ENCODE measurements around the gene PNMA6E. TPM values are rescaled to one million over a fixed set of nuclear protein-coding genes. Genes with fewer than 3 reads are reported as not detected.

The PNMA6E gene
- total and polyA plus RNA-seq, 2 of the 13 experiments (the other 11 are each of a cell fraction or from before 2014, with no cell fraction given), result not detected

- no peak for TF ChIP-seq ARID4A (CRISPR knock-in tag; IDR thresholded peaks at IDR 0.05; ENCODE audit: borderline replicate concordance)
- TF ChIP-seq MLXIP (CRISPR knock-in tag; IDR thresholded peaks at IDR 0.05; ENCODE audit: borderline replicate concordance), result no peak
- TF ChIP-seq RFX3 (CRISPR knock-in tag; IDR thresholded peaks at IDR 0.05), result no peak
- TF ChIP-seq ATF3 (CRISPR knock-in tag; IDR thresholded peaks at IDR 0.05), result no peak
These were observed 39.5 kb upstream of the PNMA6E start (continued) for GRCh38 chrX:153440556-153441135.

DNA sequence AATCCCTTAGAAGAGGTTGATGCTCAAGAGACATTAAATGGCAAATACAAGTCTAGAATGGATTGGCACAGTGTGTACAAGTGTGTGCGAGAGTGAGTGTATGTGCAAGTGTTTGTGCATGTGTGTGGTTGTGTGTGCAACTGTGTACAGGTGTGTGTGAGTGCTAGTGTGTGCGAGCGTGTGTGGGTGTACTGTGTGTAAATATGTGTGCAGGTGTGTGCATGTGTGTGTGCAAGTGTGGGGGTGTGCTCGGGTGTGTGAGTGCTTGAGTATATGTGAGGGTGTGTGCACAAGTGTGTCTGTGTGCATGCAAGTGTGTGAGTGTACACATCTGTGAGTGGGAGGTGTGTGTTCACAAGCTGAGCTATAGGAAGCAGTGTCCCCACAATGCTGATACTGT lies 38.8 kb upstream of the PNMA6E start:
- Histone ChIP-seq H3K36me3 (replicated peaks in 1 of 2; ENCODE audit: control insufficient read depth in 1 of 2, insufficient read depth in 2 of 2, low read length in 2 of 2) (no peaks in the 10 kb centered on the region), H3K27me3 (ENCODE audit: control insufficient read depth in 1 of 2, insufficient read depth in 2 of 2, low read length in 2 of 2) (no peaks in the 10 kb centered on the region; a peak in 1 of 5 replicates), H3K4me1 (ENCODE audit: insufficient read depth, low read length) (no peaks in the 10 kb centered on the region), H3K4me2 (ENCODE audit: low read depth, low read length) (no peak overlapping the region), H2AFZ (ENCODE audit: low read length) (no peak overlapping the region), H3K79me2 (ENCODE audit: insufficient read depth, low read length) (no peaks in the 10 kb centered on the region), H4K20me1 (ENCODE audit: insufficient read depth, low read length) (no peaks in the 10 kb centered on the region), H3K9ac (ENCODE audit: insufficient read depth, low read depth, low read length) (no peak overlapping the region), H3K27ac (ENCODE audit: extremely low read length, insufficient read depth, low read length) (no peak overlapping the region), H3K4me3 (replicated peaks in 1 of 3; ENCODE audit: insufficient read depth in 1 of 3, low read depth in 2 of 3, low read length in 3 of 3) (no peak overlapping the region), H3K9me3 (ENCODE audit: low read length) (no peaks in the 10 kb centered on the region)
- ATAC-seq, result no peak
- in situ Hi-C loops (cut with HindIII; ENCODE audit: extremely low pct_ligation_motif_present, low pct_unique_long_range_greater_than_20kb) (no loop called here), intact Hi-C loops (cut with micrococcal nuclease; ENCODE audit: unreplicated experiment) (no loop called here)
- no peak for TF ChIP-seq ZNF484 (CRISPR knock-in tag; IDR thresholded peaks at IDR 0.05; ENCODE audit: borderline replicate concordance, low read depth)
- TF ChIP-seq ZNF460 (CRISPR knock-in tag; IDR thresholded peaks at IDR 0.05; ENCODE audit: borderline replicate concordance), result no peak
- TF ChIP-seq ZNF816 (CRISPR knock-in tag; IDR thresholded peaks at IDR 0.05; ENCODE audit: borderline replicate concordance), result no peak
- FAIRE-seq, result no peak
- no peak for DNase-seq (ENCODE audit: low spot score)
- ChIA-PET CTCF (ENCODE audit: low intra/inter-chr PET ratio, low total read pairs) (no interaction called here), POLR2A (no interaction called here)
- 52% methylated on average over 4 of the region's 4 CpGs for WGBS (ENCODE audit: low lambda C conversion rate)
- no TSS peak for BruUV-seq (replicated peaks)

All from HepG2 (cell line).